ENCODE results near the gene ARHGEF12.

Gene ARHGEF12

DNA sequence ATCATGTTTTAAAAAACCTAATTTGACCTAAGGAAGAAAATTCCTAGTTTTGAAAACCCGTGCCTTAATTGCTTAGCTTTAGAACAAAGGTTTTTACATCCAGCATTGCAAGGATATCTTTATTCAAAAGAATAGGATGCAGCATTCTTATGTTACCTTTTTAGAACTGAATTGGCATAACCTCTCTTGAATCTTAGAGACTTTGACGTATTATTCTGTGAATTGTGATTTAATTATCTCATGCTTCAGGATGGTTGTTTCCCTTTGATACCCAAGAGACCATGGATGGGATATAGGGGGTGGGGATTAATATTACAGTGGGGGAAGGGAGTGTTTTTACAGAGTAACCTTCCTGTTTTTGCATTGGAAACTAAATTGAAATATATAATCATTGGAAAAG, 49.4 kb downstream of the ARHGEF12 start:
- no peak for DNase-seq (ENCODE audit: low read depth, low spot score)

DNA sequence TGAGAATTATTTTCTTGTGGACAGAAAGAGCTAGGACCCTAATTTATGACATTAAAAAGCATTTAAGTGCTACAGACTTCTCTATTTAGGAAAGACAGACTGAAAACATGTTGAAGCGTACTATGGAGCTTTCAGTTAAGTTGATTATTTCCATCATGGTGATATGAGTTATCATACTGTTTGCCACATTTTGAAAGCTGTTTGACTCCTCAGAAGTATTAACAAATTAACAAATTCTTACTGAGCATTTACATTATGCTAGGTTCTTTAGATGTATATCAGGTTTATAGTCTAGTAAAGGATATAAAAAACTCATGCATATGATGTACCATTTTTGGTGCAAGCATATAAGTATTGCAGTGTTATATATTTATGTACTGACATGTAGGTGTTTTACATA, 50.1 kb downstream of the ARHGEF12 start:
- DNase-seq (ENCODE audit: low read depth, low spot score) = no peak

DNA sequence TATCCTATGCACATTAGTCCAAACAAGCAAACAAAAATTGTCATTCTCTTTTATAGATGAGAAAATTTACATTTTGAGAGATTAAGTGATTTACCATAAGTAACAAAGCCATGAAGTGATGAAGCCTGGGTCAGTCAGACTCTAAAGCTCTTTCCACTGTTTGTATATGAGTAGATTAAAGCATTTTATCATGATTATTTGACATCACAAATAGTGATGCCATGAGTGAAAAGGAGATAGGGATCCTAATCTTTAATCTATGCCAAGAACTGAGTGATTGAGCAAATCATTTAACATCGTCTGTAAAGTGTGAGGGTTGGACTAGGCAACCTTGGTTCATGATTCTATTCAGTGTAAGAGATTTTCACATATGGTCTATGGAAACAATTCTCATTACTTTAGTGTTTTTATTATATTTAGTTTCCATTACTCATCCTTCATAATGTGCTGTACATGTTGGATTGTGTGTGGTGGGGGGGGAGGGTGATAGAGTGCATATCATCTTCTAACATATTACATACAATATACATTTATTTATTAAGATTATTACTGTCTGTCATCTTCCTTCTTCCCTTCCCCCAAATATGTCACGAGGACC, 50.7 kb downstream of the ARHGEF12 start:
- no peak for DNase-seq (ENCODE audit: low read depth, low spot score)

DNA sequence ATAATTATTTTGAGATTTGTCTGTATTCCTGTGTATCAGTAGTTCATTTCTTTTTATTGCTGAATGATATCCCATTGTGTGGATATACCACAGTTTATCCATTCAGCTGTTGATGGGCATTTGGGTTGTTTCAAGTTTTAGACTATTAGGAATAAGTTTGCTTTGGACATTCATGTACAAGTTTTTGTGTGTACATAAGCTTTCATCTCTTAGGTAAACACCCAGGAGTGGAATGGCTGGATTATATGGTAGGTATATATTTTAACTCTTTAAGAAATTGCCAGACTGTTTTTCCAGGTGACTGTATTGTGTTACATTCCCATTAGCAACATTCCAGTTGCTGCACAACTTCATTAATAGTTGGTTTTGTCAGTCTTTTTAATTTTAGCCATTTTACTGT, 52.0 kb downstream of the ARHGEF12 start:
- no peak for DNase-seq (ENCODE audit: low read depth, low spot score)

DNA sequence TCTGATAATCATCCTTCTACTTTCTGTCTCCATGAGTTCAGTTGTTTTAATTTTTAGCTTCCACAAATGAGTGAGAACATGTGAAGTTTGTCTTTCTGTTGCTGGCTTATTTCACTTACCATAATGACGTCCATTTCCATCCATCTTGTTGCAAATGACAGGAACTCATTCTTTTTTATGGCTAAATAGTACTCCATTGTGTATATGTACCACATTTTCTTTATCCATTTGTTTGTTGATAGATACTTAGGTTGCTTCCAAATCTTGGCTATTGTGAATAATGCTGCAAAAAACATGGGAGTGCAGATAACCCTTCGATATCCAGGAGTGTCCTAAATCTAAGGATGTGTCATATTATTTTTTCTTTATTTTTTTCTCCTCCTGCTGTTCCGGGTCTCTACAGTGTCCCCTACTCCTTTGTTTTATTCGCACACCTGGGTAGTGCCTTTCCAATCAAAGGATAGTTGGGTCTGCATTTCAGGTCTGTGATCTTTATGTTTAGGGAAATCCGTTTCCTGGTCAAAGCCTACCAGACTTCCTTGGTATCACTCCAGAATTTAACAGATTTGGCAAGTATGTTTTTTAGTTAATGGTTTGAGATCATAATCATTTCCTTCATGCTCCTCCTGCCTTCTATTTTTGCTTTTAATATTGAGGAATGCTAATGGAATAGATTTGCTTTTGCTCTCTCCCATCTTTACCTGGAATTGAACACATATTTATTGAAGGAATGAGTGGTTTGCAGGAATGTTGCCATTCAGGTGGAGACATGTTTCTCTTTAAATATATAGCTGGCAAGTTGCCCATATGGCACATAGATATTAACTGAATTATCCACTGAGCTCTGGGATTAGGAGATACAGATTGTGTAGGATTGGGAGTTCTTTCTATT, 53.7 kb downstream of the ARHGEF12 start:
- no peak for DNase-seq (ENCODE audit: low read depth, low spot score)

DNA sequence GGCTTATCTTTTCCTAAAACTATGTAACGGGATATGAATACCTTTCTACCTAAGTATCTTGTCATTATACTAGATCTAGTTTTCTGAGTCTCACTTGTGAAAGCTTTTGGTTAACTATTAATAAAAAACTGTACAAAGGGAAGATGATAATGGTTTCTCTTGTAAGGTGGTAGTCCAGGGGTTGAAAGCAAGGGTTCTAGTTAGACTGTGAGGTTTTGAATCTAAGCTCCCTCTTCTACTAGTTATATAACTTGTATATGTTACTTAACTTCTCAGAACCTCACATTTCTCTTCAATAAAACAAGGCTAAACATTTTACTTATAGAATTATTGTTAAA, 54.3 kb downstream of the ARHGEF12 start:
- DNase-seq (ENCODE audit: low read depth, low spot score) = no peak

DNA sequence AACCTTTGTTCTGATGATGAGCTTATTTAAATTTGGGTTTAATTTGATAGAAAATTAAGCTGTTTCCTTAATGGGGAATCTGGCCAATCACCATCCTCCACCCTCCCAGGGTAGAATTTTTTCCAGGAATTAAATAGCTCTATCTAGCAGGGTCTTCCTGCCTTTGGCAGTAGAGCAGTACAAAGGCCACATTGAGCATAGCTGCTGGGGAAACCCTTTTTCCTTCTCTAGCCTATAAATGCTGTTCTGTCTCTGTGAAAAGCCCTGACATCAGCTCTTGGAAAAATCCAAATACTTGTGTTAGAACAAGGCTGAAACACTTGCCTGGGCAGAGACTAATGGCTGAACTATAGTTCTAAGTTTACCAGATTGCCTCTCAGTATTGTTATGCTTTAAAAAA, 55.1 kb downstream of the ARHGEF12 start:
- DNase-seq (ENCODE audit: low read depth, low spot score) = no peak

DNA sequence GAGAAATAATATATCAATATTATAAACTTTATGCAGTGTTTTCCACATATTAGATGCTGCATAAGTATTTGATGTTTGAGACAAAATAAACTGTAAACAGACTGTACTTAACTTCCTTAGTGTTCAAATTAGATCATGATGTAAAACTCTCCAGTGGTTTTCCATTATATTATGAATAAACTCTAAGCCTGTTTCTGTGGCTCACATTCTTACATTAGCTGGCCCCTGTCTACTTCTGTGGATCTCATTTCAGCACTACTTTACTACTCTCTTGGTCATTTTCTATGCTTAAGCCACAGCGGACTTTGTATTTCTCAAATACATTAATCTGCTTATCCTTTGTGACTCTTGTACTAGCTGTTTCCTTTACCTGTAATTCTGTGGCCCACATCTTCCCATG, 55.6 kb downstream of the ARHGEF12 start:
- no peak for DNase-seq (ENCODE audit: low read depth, low spot score)

DNA sequence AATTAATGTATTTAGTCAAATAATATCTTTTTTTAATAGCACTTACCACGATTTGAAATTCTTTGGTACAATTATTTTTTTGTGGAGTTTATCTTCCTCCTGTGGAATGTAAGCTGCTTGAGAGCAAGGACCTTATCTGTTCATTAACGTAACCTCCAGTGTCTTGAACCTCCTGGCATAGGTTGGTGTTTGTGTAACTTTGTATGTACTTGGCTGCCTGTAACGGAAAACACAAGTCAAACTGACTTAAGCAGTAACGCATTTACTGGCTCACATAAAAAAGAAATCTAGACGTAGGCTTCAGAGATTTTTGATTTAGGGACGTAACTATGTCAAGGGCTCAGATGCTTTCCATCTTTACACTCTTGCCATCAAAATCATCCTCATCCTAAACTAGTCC, 56.1 kb downstream of the ARHGEF12 start:
- DNase-seq (ENCODE audit: low read depth, low spot score) = no peak

DNA sequence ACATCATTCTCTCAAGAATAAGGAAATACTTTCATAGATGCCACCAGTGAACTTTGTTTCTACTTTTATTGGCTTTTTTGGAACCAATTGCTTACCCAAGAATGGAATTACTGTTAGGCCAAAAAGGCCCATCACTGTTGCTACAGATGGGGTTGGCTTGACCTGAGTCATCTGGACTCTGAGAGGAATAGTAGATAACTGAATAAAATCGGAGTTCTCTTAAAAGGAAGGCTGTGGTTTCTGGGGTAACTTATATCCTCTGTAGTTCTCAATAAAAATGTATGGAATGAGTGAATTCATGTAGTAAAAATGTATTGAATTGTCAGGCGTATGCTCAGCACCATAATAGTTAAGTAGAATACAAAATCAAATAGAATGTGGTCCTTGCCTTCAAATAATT, 56.6 kb downstream of the ARHGEF12 start:
- no peak for DNase-seq (ENCODE audit: low read depth, low spot score)

DNA sequence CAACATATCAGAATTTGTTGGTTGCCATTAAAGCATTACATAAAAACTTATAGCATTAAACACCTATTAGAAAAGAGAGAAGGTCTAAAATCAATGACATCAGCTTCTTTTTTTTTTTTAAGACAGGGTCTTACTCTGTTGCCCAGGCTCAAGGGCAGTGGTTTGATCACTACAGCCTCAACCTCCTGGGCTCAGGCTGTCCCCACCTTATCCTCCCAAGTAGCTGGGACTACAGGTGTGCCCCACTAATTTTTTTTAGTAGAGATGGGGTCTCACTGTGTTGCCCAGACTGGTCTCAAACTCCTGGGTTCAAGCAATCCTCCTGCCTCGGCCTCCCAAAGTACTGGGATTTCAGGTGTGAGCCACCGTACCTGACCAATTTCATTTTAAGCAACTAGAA, 57.9 kb downstream of the ARHGEF12 start:
- DNase-seq (ENCODE audit: low read depth, low spot score) = no peak

DNA sequence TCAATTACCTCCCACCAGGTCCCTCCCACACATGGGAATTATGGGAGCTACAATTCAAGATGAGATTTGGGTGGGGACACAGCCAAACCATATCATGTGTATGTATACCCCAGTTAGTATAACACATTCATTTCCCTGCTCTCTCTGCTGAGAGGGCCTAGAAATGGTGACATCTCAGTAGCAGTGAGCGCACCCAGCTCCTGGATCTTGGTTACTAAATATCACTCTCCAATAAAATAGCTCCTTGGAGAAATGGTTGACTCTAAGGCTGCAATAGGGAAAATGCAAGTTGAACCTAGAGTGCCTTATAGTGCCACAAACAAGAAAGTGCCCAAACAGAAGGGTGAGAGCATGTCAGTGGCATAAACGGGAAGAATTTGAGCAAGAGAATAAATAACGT, 59.6 kb downstream of the ARHGEF12 start:
- DNase-seq (ENCODE audit: low read depth, low spot score) = no peak

DNA sequence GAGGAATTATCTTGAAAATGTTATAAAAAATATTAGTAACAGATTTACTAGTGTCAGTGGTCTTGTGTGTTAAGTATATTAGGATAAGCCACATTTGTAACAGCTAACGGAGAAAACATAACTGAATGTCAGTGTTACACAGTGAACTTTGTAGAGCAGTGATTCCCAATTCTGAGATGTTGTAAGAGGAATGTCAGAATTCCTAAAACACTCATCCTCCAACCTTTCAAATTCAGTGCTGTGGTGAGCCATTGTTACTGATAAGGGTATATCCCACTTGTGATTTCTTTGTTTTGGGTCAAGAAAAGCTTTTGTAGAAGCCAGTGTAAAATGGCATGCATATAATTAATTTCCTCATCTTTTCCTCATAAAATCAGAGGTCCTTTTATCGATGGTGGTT, 61.9 kb downstream of the ARHGEF12 start:
- no peak for DNase-seq (ENCODE audit: low read depth, low spot score)

DNA sequence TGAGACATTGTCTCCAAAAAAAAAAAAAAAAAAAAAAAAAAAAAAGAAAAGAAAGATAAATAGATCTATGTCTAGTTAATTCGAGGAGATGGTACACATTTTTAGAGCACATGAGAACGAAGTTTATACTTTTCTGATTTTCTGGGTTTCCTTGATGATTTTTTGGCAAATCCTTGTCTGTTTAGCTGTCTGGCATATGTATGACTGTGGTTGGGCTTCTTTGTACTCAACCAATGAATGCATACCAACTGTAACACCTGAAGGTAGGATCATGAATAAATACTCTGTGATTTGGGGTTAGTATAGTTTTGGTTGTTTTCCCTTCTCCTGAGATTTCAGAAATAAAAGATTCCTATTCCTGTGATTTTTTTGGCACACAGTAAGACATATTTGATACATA, 63.1 kb downstream of the ARHGEF12 start:
- DNase-seq (ENCODE audit: low read depth, low spot score) = no peak

DNA sequence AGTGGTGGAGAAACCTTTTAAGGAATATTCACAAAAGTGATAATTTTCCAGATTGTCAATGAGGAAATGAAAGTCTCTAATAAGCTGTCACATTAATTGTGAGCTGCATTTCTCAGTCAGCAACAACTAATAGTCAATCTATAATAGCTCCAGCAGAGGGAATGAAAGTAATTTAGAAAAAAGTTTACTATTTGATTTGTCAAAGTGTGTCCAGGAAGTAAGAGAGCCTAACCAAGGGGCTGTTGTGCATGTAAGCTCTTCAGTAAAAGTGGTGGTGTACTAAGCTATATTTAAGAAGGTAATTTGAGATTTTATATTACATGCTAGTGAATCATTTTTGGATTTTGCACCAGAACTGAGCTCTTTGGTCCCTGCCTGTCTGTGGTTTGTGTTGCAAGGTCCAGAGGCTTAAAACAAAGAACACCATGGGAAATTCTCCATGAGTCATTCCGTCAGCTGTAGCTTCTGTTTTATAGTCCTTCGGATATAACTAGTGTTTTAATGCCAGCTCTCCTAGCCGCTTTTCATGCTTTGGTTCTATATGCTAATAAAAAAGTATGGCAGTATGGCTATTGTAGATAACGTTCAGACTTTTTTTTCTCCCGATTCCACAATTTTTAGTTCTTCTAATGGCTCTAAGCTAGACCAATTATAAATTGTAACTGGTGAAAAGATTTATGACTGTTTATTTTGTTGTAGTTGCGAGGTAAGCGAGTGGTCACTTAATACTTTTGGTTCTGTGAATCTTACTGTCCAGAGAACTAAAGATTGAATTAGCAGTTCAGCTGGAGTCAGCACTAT, 64.6 kb downstream of the ARHGEF12 start:
- DNase-seq (ENCODE audit: low read depth, low spot score) = no peak

DNA sequence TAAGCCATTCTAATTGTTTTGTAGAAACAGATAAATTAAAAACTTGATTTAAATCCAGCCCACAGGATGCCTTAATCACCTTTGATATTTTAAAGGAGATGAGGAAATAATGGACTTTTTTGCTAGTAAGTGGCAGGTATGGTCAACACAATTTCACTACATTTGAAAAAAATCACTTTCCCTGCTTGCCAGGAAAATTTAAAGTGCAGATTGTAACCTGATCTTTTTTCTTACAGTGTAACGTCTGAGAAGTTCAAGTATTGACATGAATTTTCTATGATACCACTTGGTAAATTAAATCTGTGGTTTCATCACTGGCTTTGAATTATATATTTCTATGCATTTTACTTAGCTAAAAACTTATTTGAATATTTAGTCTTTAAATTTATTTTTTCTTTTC, 65.3 kb downstream of the ARHGEF12 start:
- no peak for DNase-seq (ENCODE audit: low read depth, low spot score)

DNA sequence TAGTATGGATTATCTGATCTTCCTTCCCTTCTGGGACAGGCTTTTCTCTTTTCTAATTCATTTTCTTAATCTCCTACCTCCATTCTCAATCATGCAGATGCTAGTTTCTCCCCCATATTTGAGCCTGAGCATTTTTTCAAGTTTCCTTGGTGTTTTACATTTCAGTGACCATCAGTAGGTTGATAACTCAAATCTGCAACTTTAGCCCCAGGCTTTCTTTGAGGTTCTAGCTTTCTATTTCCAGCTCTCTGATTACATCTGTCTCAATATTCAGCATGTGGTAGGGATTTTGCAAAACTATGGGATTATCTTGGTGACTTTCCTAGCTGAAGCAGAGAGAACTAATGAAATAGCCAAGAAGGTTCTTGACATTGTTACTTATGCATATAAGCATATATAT, 67.8 kb downstream of the ARHGEF12 start:
- DNase-seq (ENCODE audit: low read depth, low spot score) = no peak

DNA sequence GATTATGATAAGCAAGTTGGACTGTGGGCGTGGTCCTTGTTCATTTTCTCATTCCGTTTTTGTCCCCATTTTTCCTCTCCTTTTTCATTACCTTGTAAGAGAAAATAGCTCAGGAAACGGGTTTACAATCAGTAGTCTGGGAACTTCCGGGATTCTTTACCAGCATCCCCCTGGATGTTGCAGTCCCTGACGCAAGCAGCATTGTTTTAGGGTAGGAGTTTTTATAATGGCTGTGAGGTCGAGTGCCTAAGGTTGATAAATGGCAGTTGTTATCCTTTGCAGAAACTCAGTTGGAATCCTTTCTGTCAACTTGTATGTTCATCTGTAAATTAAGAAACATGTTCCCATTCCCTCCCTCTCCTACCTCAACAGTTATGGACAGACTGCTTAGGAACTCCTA, 68.3 kb downstream of the ARHGEF12 start:
- no peak for DNase-seq (ENCODE audit: low read depth, low spot score)

DNA sequence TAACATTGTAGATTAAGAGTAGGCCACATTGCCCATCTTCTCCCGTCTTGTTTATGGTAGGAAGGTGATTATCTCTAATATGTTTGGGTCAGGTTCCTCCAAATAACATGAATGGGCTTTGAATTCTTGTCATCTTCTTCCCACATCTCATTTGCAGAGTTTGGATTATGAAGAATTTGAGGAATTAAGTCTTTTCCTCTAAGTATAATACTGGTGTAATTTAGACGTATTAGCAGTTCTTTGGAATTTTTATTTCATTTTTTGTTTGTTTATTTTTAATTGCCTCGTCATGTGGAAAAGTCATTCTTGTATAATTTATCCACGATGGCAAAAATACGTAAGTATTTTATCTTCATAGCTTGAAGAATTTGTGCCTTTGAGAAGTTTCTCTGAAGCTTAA, 73.4 kb downstream of the ARHGEF12 start:
- no peak for DNase-seq (ENCODE audit: low read depth, low spot score)

DNA sequence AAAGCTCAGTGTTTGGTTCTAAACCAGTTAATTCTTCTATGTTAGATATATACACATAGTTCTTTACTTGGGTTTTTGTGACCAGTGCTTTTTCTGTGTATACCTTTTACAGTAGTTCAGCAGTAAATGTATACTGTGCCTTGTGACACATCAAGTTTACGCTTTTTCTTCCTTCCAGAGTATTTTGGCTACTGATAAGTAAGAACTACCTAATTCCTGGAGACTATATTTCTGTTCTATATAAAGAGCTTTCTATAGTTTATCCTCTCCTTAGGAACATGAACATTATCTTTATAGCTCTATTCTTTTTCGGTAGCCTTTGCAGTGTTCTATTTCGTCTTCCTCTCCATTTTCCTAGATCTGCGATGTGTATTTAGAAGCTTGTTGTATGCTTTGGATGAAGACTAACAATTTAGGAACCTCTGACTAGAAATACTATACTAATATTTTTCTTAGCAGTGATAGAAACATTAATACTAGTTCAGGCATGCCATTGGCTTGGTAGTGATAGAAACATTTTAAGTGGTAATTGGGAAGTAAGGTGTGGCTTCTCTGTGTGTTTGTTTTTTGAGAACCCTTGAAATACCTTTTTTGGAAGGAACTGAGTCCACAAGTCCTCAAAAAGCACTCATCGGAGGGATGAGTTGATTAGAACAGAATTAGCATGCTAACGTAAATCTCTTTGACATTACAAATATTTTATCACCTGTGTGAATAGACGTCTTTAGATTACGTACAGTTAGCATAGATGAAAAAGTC, 74.6 kb downstream of the ARHGEF12 start:
- DNase-seq (ENCODE audit: low read depth, low spot score) = no peak

DNA sequence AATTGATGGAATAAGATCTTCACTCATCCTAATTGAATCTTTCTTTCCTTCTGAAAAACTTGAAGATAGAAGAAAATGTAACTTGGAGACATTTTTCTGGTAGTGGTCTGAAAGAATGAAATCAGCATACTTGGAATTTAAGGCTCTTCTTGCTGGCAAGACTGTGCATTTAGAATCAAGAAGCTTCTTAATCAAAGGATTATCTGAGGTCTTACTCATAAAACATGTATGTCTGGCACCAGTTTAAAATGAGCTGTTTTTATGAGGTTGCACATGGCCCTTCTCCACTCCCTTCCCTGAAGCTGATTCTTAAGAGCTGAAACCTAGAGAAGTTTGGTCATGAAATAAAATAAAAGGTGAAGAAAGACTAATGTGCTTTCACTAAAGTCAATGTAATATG, 77.3 kb downstream of the ARHGEF12 start:
- no peak for DNase-seq (ENCODE audit: low read depth, low spot score)

DNA sequence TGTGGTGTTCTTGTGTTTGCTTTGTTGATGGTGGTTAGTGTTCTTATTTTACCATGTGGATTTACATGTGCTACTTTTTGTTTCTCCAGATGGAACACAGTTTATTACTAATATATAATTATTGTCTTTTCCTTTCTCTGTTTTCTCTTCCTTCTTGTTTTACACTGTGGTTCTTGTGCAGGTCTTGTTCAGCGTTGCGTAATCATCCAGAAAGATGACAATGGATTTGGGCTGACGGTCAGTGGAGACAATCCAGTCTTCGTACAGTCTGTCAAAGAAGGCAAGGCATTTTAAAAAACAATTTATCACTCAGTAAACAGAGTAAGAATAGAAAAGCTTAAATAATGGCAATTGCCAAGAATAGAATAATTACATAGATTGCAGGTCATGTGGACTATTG, 84.4 kb downstream of the ARHGEF12 start:
- no peak for DNase-seq (ENCODE audit: low read depth, low spot score)

Measured in iPS DF 19.7 (cell line).